Testis (tissue), 3 donors: Measurements from ENCODE around the gene OTOG. TPM values are rescaled to one million over a fixed set of nuclear protein-coding genes. Genes with fewer than 3 reads are reported as not detected.

Experiments used
- DNase-seq: peaks from one replicate; pipeline ENCODE4 v3.0.0-alpha.2; 2019
- H3K27ac ChIP-seq, 2 donors: fragments of 200-600 bp; sonication (generic); one replicate each; pipeline ENCODE4 v1.5.1; 2019
- H3K27me3 ChIP-seq: fragments of 200-600 bp; sonication (generic); one replicate; pipeline ENCODE4 v1.5.1; 2019
- H3K36me3 ChIP-seq: fragments of 200-600 bp; sonication (generic); one replicate; pipeline ENCODE4 v1.5.1; 2017; ENCODE audit warnings: low read depth; ENCODE audit errors: missing control alignments
- H3K4me1 ChIP-seq: fragments of 200-600 bp; sonication (generic); one replicate; pipeline ENCODE4 v1.5.1; 2019
- H3K4me3 ChIP-seq, 2 donors: fragments of 200-600 bp; sonication (generic); one replicate each; pipeline ENCODE4 v1.5.1; 2017 to 2019
- H3K9me3 ChIP-seq: fragments of 200-600 bp; sonication (generic); one replicate; pipeline ENCODE4 v1.5.1; 2017
- CTCF ChIP-seq, 3 experiments: fragments of 450-650 bp in 2 of 3; fragments of 200-600 bp in 1 of 3; sonication (generic) in 1 of 3; IDR thresholded peaks; one replicate each; pipeline ENCODE4 v1.5.1; 2016 to 2019; ENCODE audit warnings: antibody characterized with exemption in 3 of 3, mild to moderate bottlenecking in 2 of 3, moderate library complexity in 1 of 3
- POLR2A ChIP-seq: fragments of 450-650 bp; IDR thresholded peaks from one replicate; pipeline ENCODE4 v1.6.1; 2017; ENCODE audit warnings: antibody characterized with exemption, mild to moderate bottlenecking, moderate library complexity
- WGBS, 2 donors: methylation state at CpG; one replicate each; pipeline ENCODE4 v1.1.5; 2018; 5-methylcytosine and 5-hydroxymethylcytosine counted together
- intact Hi-C: fragments of 100-400 bp; cut with DNase I; formaldehyde crosslinking; loops from one replicate; pipeline ENCODE4 v1.15.1; 2023; ENCODE audit warnings: low total_unique reads
- polyA plus RNA-seq: library from polyadenylated mRNA; stranded (reverse); fragments of 350-450 nt; fragmentation: Illumina TruSeq; extraction: RNeasy Lipid Tissue Mini Kit (QIAGEN cat#74804); gene quantifications from one replicate; pipeline ENCODE4 v1.2.3, GENCODE V29; 2014; ENCODE audit warnings: low read depth, low replicate concordance; ENCODE audit not compliant: insufficient read depth
- total RNA-seq, 2 donors: library from RNA; depleted of rRNA; stranded (reverse); fragments of >200 nt; gene quantifications; one replicate each; pipeline ENCODE4 v1.2.3, GENCODE V29; 2016

OTOG gene
- total and polyA plus RNA-seq, 3 donors from 2014 or later, result 2.2 to 4.2 (median 2.9) TPM

- no peaks in the 10 kb centered on the region for H3K36me3 ChIP-seq
- H3K4me1 ChIP-seq, result no peaks in the 10 kb centered on the region
- TF ChIP-seq CTCF (IDR thresholded peaks at IDR 0.05) (no peak), POLR2A (no peak)
- intact Hi-C loops, result no loop called here
- DNase-seq, result peak; percentile 10
- H3K27me3 ChIP-seq, result no peaks in the 10 kb centered on the region
- H3K9me3 ChIP-seq, result no peaks in the 10 kb centered on the region
- no peak overlapping the region for H3K27ac ChIP-seq
- no peak overlapping the region for H3K4me3 ChIP-seq
- 83 to 94% methylated on average over 4 to 6 of the region's 6 CpGs for WGBS, 2 donors
These were observed 39.0 kb downstream of the OTOG start for GRCh38 chr11:17585911-17586695.

- WGBS, 2 donors, result 77 to 88% methylated on average over 4 to 8 of the region's 8 CpGs
- no peaks in the 10 kb centered on the region for H3K4me1 ChIP-seq
- H3K9me3 ChIP-seq, result no peaks in the 10 kb centered on the region
- H3K36me3 ChIP-seq, result no peaks in the 10 kb centered on the region
- TF ChIP-seq CTCF (IDR thresholded peaks at IDR 0.05), result no peak
- TF ChIP-seq POLR2A, result no peak
- H3K27ac ChIP-seq, result no peak overlapping the region
- H3K4me3 ChIP-seq, result no peak overlapping the region
- DNase-seq, result no peak
- intact Hi-C loops, result no loop called here
- no peaks in the 10 kb centered on the region for H3K27me3 ChIP-seq
These were observed 41.1 kb downstream of the OTOG start for GRCh38 chr11:17588166-17588565.

GRCh38 chr11:17588721-17589120, 41.7 kb downstream of the OTOG start:
- Histone ChIP-seq H3K27ac (no peak overlapping the region), H3K4me3 (no peak overlapping the region), H3K36me3 (no peaks in the 10 kb centered on the region), H3K4me1 (no peaks in the 10 kb centered on the region), H3K27me3 (no peaks in the 10 kb centered on the region), H3K9me3 (no peaks in the 10 kb centered on the region)
- 86 to 87% methylated on average over 4 of the region's 4 CpGs for WGBS, 2 donors
- no peak for TF ChIP-seq CTCF (IDR thresholded peaks at IDR 0.05)
- DNase-seq, result no peak
- intact Hi-C loops, result no loop called here

GRCh38 chr11:17590463-17590862, 43.4 kb downstream of the OTOG start:
- no peak overlapping the region for H3K27ac ChIP-seq
- no peak for TF ChIP-seq POLR2A
- H3K36me3 ChIP-seq, result no peaks in the 10 kb centered on the region
- no peak overlapping the region for H3K4me3 ChIP-seq
- WGBS, 2 donors, result 83 to 92% methylated on average over 7 of the region's 7 CpGs
- H3K9me3 ChIP-seq, result no peaks in the 10 kb centered on the region
- intact Hi-C loops, result no loop called here
- H3K27me3 ChIP-seq, result no peaks in the 10 kb centered on the region
- H3K4me1 ChIP-seq, result no peaks in the 10 kb centered on the region
- DNase-seq, result no peak

GRCh38 chr11:17591293-17591692, 44.2 kb downstream of the OTOG start:
- TF ChIP-seq POLR2A (no peak), CTCF (IDR thresholded peaks at IDR 0.05) (no peak)
- WGBS, 2 donors, result 89 to 98% methylated on average over 5 to 11 of the region's 11 CpGs
- intact Hi-C loops, result no loop called here
- Histone ChIP-seq H3K9me3 (no peaks in the 10 kb centered on the region), H3K36me3 (no peaks in the 10 kb centered on the region), H3K4me3 (no peak overlapping the region), H3K27ac (no peak overlapping the region), H3K27me3 (no peaks in the 10 kb centered on the region), H3K4me1 (no peaks in the 10 kb centered on the region)
- DNase-seq, result no peak
